ENCODE data around the gene THSD7B.

GRCh38 chr2:137696916-137697315 is 931.6 kb downstream of the THSD7B start:
- TF ChIP-seq CTCF (IDR thresholded peaks at IDR 0.05) (no peak), ZFX (IDR thresholded peaks at IDR 0.05; ENCODE audit: borderline replicate concordance) (no peak)
